DOHH2 (cell line): ENCODE measurements around the gene RASAL3.

Experiments used
- H3F3A ChIP-seq: fragments of 200-600 bp; sonication (generic), shearing (Covaris generic); 2 replicates; pipeline ENCODE4 v1.6.0; 2016; ENCODE audit warnings: antibody characterized with exemption, mild to moderate bottlenecking; ENCODE audit not compliant: control insufficient read depth, insufficient read depth
- H3K27ac ChIP-seq: fragments of 200-600 bp; sonication (generic); 2 replicates; pipeline ENCODE4 v1.5.1; 2014; ENCODE audit warnings: low read depth, mild to moderate bottlenecking, low read length, moderate library complexity
- H3K27me3 ChIP-seq: fragments of 200-600 bp; sonication (generic); 2 replicates; pipeline ENCODE4 v1.6.1; 2014; ENCODE audit warnings: mild to moderate bottlenecking, low read length, mixed read lengths; ENCODE audit not compliant: control insufficient read depth
- H3K36me3 ChIP-seq: fragments of 200-600 bp; sonication (generic); 2 replicates; pipeline ENCODE4 v1.6.1; 2014; ENCODE audit warnings: mild to moderate bottlenecking, low read length, moderate library complexity, mixed read lengths; ENCODE audit not compliant: control insufficient read depth
- H3K4me1 ChIP-seq: fragments of 200-600 bp; sonication (generic); 2 replicates; pipeline ENCODE4 v1.6.1; 2014; ENCODE audit warnings: mild to moderate bottlenecking, low read length, mixed read lengths; ENCODE audit not compliant: control insufficient read depth
- H3K4me2 ChIP-seq: fragments of 200-600 bp; sonication (generic); 2 replicates; pipeline ENCODE4 v1.6.0; 2014; ENCODE audit warnings: mild to moderate bottlenecking, low read length, moderate library complexity
- H3K4me3 ChIP-seq: fragments of 200-600 bp; sonication (generic); 2 replicates; pipeline ENCODE4 v1.5.1; 2014; ENCODE audit warnings: mild to moderate bottlenecking, low read length, mixed read lengths
- H3K79me2 ChIP-seq: fragments of 200-600 bp; sonication (generic); 2 replicates; pipeline ENCODE4 v1.6.1; 2014; ENCODE audit warnings: mild to moderate bottlenecking, low read length, mixed read lengths; ENCODE audit not compliant: control insufficient read depth
- H3K9me2 ChIP-seq: fragments of 200-600 bp; sonication (generic); replicated peaks from 2 replicates; pipeline ENCODE4 v1.6.1; 2014; ENCODE audit warnings: mild to moderate bottlenecking, low read length, mixed read lengths; ENCODE audit not compliant: control insufficient read depth
- H3K9me3 ChIP-seq: fragments of 200-600 bp; sonication (generic); 2 replicates; pipeline ENCODE4 v1.6.1; 2014; ENCODE audit warnings: antibody characterized with exemption, low read length, mixed read lengths; ENCODE audit not compliant: control insufficient read depth, insufficient read depth
- H4K20me1 ChIP-seq: fragments of 200-600 bp; sonication (generic); 2 replicates; pipeline ENCODE4 v1.6.0; 2014; ENCODE audit warnings: low read depth, mild to moderate bottlenecking, antibody characterized with exemption, low read length, moderate library complexity; ENCODE audit not compliant: control insufficient read depth, insufficient read depth
- CTCF ChIP-seq: fragments of 200-600 bp; sonication (generic); IDR thresholded peaks from one replicate; pipeline ENCODE4 v1.5.1; 2014; ENCODE audit warnings: antibody characterized with exemption, mild to moderate bottlenecking, low read depth, low read length; ENCODE audit not compliant: poor library complexity, severe bottlenecking
- EZH2phosphoT487 ChIP-seq: fragments of 200-600 bp; sonication (generic); IDR thresholded peaks from 2 replicates; pipeline ENCODE4 v1.6.1; 2017; ENCODE audit warnings: borderline replicate concordance, mild to moderate bottlenecking, antibody characterized with exemption, low read length, moderate library complexity, mixed read lengths

Gene RASAL3

GRCh38 chr19:15448044-15448777, 16.1 kb downstream of the RASAL3 start:
- Histone ChIP-seq H3K9me2 (no peaks in the 10 kb centered on the region; the same call in 1 of the 2 replicates), H3K27ac (no peak overlapping the region), H3K79me2 (no peaks in the 10 kb centered on the region), H3K4me3 (no peak overlapping the region), H3F3A (peaks cover 21% of the 10 kb centered on the region), H4K20me1 (no peaks in the 10 kb centered on the region), H3K4me1 (peaks cover 19% of the 10 kb centered on the region), H3K4me2 (no peak overlapping the region), H3K36me3 (peaks cover 13% of the 10 kb centered on the region), H3K27me3 (peaks cover 12% of the 10 kb centered on the region), H3K9me3 (no peaks in the 10 kb centered on the region)
- TF ChIP-seq EZH2phosphoT487 = no peak
- no peak for TF ChIP-seq CTCF

DNA sequence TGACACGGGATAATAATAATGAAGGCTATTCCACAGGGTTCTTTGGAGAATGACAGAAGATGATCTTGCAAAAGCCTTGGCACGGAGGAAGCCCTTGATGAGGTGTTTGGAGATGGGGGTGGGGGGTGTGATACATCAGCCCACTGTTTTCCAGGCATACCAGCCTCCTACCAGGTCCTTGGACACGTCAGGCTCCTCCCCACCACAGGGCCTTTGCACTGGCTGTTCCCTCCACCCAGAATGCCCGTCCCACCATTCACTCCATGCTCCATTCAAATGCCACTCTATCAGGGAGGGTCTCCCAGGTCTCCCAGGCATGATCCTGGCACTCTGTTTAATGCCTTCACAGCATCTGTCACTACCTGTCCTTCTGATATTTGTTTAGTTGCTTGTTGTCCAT, 17.3 kb downstream of the RASAL3 start:
- H3K9me2 ChIP-seq = no peaks in the 10 kb centered on the region; the same call in 1 of the 2 replicates
- H3K4me1 ChIP-seq = peaks cover 19% of the 10 kb centered on the region
- H3K27ac ChIP-seq = no peak overlapping the region
- H3K36me3 ChIP-seq = peaks cover 6% of the 10 kb centered on the region; the same call in 1 of the 2 replicates
- no peak overlapping the region for H3K4me3 ChIP-seq
- peaks cover 19% of the 10 kb centered on the region for H3F3A ChIP-seq
- H3K9me3 ChIP-seq = no peaks in the 10 kb centered on the region
- H3K27me3 ChIP-seq = peaks cover 12% of the 10 kb centered on the region
- TF ChIP-seq EZH2phosphoT487 = no peak
- TF ChIP-seq CTCF = no peak
- H3K4me2 ChIP-seq = no peak overlapping the region
- H4K20me1 ChIP-seq = no peaks in the 10 kb centered on the region
- H3K79me2 ChIP-seq = no peaks in the 10 kb centered on the region

DNA sequence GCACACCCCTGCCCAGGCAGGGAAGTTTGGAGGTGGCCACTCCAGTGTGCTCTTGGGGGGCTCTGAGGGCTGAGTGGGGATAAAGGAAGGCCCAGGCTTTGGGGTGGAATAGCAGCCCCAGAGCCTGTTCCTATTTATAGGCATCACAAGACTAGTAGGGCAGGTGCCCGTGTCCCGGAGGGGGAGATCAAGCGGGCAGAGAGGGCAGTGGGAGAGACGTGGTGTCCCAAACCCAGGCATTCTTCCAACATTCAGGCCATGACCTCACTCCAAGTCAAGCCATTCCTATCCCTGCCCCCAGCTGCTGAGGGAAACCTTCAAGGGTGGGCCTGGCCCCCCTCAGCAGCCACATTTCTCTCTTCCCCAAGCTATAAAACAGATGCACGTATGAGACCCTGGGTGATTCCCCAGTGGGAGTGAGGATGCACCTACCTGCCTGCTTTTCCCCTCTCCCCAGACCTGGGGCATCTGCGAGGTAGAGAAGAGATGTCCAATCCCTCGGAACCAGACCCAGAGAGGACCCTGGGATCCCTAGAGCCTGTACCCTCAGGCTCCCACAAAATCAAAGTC, 18.5 kb downstream of the RASAL3 start:
- H3K4me2 ChIP-seq = no peak overlapping the region
- H3K27ac ChIP-seq = no peak overlapping the region
- peaks cover 7% of the 10 kb centered on the region for H3F3A ChIP-seq
- no peaks in the 10 kb centered on the region for H3K79me2 ChIP-seq
- H3K4me1 ChIP-seq = peaks cover 19% of the 10 kb centered on the region
- H3K4me3 ChIP-seq = no peak overlapping the region
- no peak for TF ChIP-seq EZH2phosphoT487
- no peak for TF ChIP-seq CTCF
- no peaks in the 10 kb centered on the region for H3K36me3 ChIP-seq
- no peaks in the 10 kb centered on the region; the same call in 1 of the 2 replicates for H3K9me2 ChIP-seq
- peaks cover 12% of the 10 kb centered on the region for H3K27me3 ChIP-seq
- H3K9me3 ChIP-seq = no peaks in the 10 kb centered on the region
- H4K20me1 ChIP-seq = no peaks in the 10 kb centered on the region
